Fibroblast of lung (primary cell): ENCODE measurements around the gene WARS2. TPM values are rescaled to one million over a fixed set of nuclear protein-coding genes. Genes with fewer than 3 reads are reported as not detected.

Source experiments
- DNase-seq, 2 donors: peaks; one replicate each; pipeline versions ENCODE4 v3.0.0 to v3.0.0-alpha.2; 2010; ENCODE audit warnings: low read depth in 2 of 2
- H2AFZ ChIP-seq: 2 replicates; pipeline ENCODE4 v1.5.1; 2012; ENCODE audit warnings: low read length, control low read depth, inconsistent platforms
- H3K27ac ChIP-seq: 2 replicates; pipeline ENCODE4 v1.5.1; 2011; ENCODE audit warnings: low read length, control low read depth; ENCODE audit not compliant: insufficient read depth
- H3K27me3 ChIP-seq: 2 replicates; pipeline ENCODE4 v1.5.1; 2011; ENCODE audit warnings: mild to moderate bottlenecking, low read length; ENCODE audit not compliant: control insufficient read depth, insufficient read depth
- H3K36me3 ChIP-seq: 2 replicates; pipeline ENCODE4 v1.5.1; 2011; ENCODE audit warnings: low read length; ENCODE audit not compliant: control insufficient read depth, insufficient read depth
- H3K4me1 ChIP-seq: 2 replicates; pipeline ENCODE4 v1.5.1; 2011; ENCODE audit warnings: low read length; ENCODE audit not compliant: control insufficient read depth, insufficient read depth; ENCODE audit errors: extremely low read depth
- H3K4me2 ChIP-seq: 2 replicates; pipeline ENCODE4 v1.5.1; 2011; ENCODE audit warnings: low read length, control low read depth; ENCODE audit not compliant: insufficient read depth; ENCODE audit errors: extremely low read depth
- H3K4me3 ChIP-seq, 4 experiments: fragments of 200-600 bp in 1 of 4; sonication (generic) in 1 of 4; replicated peaks in 1 of 4; 2 replicates each; pipeline ENCODE4 v1.5.1; 2011 to 2016; ENCODE audit warnings: low read length in 4 of 4, low read depth in 3 of 4, mild to moderate bottlenecking in 3 of 4, control low read depth in 2 of 4, inconsistent platforms in 1 of 4, mixed read lengths in 1 of 4; ENCODE audit not compliant: insufficient read depth in 1 of 4; ENCODE audit errors: control extremely low read depth in 1 of 4
- H3K79me2 ChIP-seq: 2 replicates; pipeline ENCODE4 v1.5.1; 2012; ENCODE audit warnings: mild to moderate bottlenecking, low read length, inconsistent platforms; ENCODE audit not compliant: control insufficient read depth, insufficient read depth
- H3K9ac ChIP-seq: 2 replicates; pipeline ENCODE4 v1.5.1; 2011; ENCODE audit warnings: mild to moderate bottlenecking, low read length, control low read depth; ENCODE audit not compliant: insufficient read depth
- H3K9me3 ChIP-seq: 2 replicates; pipeline ENCODE4 v1.5.1; 2012; ENCODE audit warnings: low read depth, low read length; ENCODE audit not compliant: control insufficient read depth, insufficient read depth
- H4K20me1 ChIP-seq: 2 replicates; pipeline ENCODE4 v1.5.1; 2011; ENCODE audit warnings: low read length; ENCODE audit not compliant: control insufficient read depth, insufficient read depth; ENCODE audit errors: extremely low read depth
- CTCF ChIP-seq, 2 donors: IDR thresholded peaks in 1 of 2; conservative IDR thresholded peaks in 1 of 2; 1 replicate in 1 of 2; 2 replicates in 1 of 2; pipeline ENCODE4 v1.5.1; 2011 to 2012; ENCODE audit warnings: low read length in 2 of 2, control low read depth in 1 of 2, inconsistent platforms in 1 of 2, low read depth in 1 of 2, mild to moderate bottlenecking in 1 of 2
- EZH2 ChIP-seq: IDR thresholded peaks from 2 replicates; pipeline ENCODE4 v1.5.1; 2012; ENCODE audit warnings: low read length, control low read depth, mild to moderate bottlenecking; ENCODE audit errors: missing control alignments
- polyA plus RNA-seq, 2 donors: library from polyadenylated mRNA; depleted of rRNA in 1 of 2; stranded (reverse) in 1 of 2; unstranded in 1 of 2; fragments of >200 nt; gene quantifications; 2 replicates each; pipeline ENCODE4 v1.2.1, GENCODE V29; 2011 to 2012; ENCODE audit warnings: missing spikeins in 1 of 2
- total RNA-seq: library from RNA; depleted of rRNA; stranded (reverse); fragments of >200 nt; gene quantifications from 2 replicates; pipeline ENCODE4 v1.2.1, GENCODE V29; 2014

WARS2 gene
- total and polyA plus RNA-seq, 2 donors (not counting 1 experiment from before 2014, with no cell fraction given) = 13.3 to 20.3 TPM

GRCh38 chr1:119046785-119047438 lies 93.5 kb downstream of the WARS2 start:
- H3K79me2 ChIP-seq = no peaks in the 10 kb centered on the region
- DNase-seq = peak; percentile 77 to 78
- no peaks in the 10 kb centered on the region for H3K4me1 ChIP-seq
- no peak for TF ChIP-seq CTCF (conservative IDR thresholded peaks at IDR 0.05 in 1 of 2, IDR thresholded peaks at IDR 0.05 in 1 of 2; ENCODE audit: low read depth in 1 of 2, low read length in 2 of 2)
- no peak for TF ChIP-seq EZH2
- no peaks in the 10 kb centered on the region for H3K36me3 ChIP-seq
- no peaks in the 10 kb centered on the region for H3K27me3 ChIP-seq
- no peak overlapping the region for H3K4me3 ChIP-seq
- H3K9me3 ChIP-seq = no peaks in the 10 kb centered on the region
- H3K4me2 ChIP-seq = peak overlapping the region; percentile 23
- H3K9ac ChIP-seq = no peak overlapping the region
- H4K20me1 ChIP-seq = no peaks in the 10 kb centered on the region
- peak overlapping the region; percentile 39 for H2AFZ ChIP-seq
- H3K27ac ChIP-seq = peak overlapping the region; percentile 12

- no peak for DNase-seq
- Histone ChIP-seq H3K9me3 (no peaks in the 10 kb centered on the region), H3K27ac (peak overlapping the region; percentile 12), H3K4me3 (no peak overlapping the region), H4K20me1 (no peaks in the 10 kb centered on the region), H3K4me1 (no peaks in the 10 kb centered on the region), H3K79me2 (no peaks in the 10 kb centered on the region), H3K9ac (no peak overlapping the region), H2AFZ (no peak overlapping the region), H3K27me3 (no peaks in the 10 kb centered on the region), H3K36me3 (no peaks in the 10 kb centered on the region), H3K4me2 (no peak overlapping the region)
- TF ChIP-seq EZH2 (no peak), CTCF (conservative IDR thresholded peaks at IDR 0.05 in 1 of 2, IDR thresholded peaks at IDR 0.05 in 1 of 2; ENCODE audit: low read depth in 1 of 2, low read length in 2 of 2) (no peak)
Measured at GRCh38 chr1:119046429-119046784, 94.0 kb downstream of the WARS2 start.

- Histone ChIP-seq H3K4me3 (no peak overlapping the region), H2AFZ (no peak overlapping the region), H3K9ac (no peak overlapping the region), H3K4me1 (no peaks in the 10 kb centered on the region), H3K9me3 (no peaks in the 10 kb centered on the region), H3K27ac (no peak overlapping the region), H4K20me1 (no peaks in the 10 kb centered on the region), H3K36me3 (no peaks in the 10 kb centered on the region), H3K27me3 (no peaks in the 10 kb centered on the region), H3K4me2 (no peak overlapping the region), H3K79me2 (no peaks in the 10 kb centered on the region)
- no peak for DNase-seq
- TF ChIP-seq EZH2 = no peak
- TF ChIP-seq CTCF (conservative IDR thresholded peaks at IDR 0.05 in 1 of 2, IDR thresholded peaks at IDR 0.05 in 1 of 2; ENCODE audit: low read depth in 1 of 2, low read length in 2 of 2) = no peak
Measured at GRCh38 chr1:119045096-119045746, 95.2 kb downstream of the WARS2 start.
